ENCODE results near the gene KRTAP5-2.
A peak's percentile ranks its signal among the peaks of the same experiment; 100 is the strongest.
"Not testable (repeated sequence)": the region's sequence is repeated elsewhere in the genome, so short reads cannot be mapped to it uniquely, and the experiment has no call there.

Gene KRTAP5-2

DNA sequence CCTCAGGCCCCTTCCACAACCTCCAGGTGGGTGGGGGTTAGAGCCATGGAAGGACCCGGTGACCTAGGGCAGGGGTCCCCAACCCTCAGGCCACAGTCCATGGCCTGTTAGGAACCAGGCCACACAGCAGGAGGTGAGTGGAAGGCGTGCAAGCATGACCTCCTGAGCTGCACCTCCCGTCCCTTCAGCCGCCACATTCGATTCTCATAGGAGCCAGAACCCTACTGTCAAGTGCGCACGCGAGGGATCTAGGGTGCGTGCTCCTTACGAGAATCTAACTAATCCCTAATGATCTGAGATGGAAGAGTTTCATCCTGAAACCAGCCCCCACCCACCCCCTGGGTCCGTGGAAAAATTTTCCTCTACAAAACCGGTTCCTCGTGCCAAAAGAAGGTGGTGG lies 27.4 kb upstream of the KRTAP5-2 start:
- no peak for DNase-seq

DNA sequence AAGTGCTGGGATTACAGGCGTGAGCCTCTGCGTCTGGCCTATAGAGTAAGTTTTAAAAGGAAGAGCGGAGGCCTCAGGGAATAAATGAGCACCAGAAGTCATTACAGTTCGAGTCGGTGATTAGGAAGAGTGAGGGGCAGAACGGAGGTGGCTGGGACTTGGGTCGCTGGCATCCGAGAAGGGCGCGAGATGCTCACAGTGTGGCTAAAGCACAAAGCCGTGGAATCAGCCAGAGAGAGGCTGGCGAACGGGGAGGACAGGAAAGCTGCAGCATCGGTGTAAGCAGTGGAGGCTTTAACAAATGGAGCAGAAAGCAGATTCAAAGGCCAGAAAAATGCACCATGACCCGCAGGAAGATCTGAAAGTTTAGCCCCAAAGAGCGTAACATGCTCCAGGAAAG lies 26.5 kb upstream of the KRTAP5-2 start:
- DNase-seq: no peak

DNA sequence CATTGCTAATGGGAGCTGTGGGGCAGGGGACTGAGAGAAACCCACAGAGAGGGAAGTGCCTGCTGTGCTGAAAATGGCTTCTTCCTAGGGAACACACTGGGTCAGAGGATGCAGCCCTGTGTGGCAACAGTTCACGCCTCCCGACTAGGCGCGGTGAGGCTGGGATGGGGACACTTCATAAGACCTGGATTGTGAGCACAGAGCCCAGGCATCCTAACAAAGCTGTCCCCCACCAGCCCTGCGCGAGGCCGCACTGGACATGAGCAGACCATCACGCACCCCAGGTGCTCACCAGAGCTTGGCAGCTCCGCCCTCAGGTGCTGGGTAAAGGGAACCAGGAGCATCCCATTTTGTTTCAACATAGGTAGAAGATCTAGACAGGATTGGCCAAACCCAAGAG lies 25.6 kb upstream of the KRTAP5-2 start:
- no peak for DNase-seq

DNA sequence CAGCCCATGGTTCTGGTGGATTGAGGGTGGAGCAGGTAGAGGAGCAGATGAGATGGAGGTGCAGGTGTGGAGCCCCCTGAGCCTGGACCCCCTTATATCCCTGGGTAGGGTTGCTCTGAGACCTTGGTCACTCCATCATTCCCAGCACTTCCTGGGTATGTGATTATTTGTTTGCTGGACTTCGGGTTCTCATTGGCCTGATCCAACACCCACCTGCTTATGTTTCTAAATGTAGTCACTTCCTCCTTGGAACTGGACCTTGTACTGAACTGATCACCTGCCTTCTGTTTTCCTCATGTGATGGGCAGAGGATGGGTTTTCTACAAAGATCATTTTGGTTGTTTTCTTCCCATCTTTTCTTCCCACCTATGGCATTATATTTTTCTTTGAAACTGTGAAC lies 24.0 kb upstream of the KRTAP5-2 start, which contains the start of gene KRTAP5-4:
Gene KRTAP5-4 (minus strand): TSS at position 53 of the 400 bp plus-strand sequence. CDS start 45 bp downstream, at position 8.
- no peak for DNase-seq

DNA sequence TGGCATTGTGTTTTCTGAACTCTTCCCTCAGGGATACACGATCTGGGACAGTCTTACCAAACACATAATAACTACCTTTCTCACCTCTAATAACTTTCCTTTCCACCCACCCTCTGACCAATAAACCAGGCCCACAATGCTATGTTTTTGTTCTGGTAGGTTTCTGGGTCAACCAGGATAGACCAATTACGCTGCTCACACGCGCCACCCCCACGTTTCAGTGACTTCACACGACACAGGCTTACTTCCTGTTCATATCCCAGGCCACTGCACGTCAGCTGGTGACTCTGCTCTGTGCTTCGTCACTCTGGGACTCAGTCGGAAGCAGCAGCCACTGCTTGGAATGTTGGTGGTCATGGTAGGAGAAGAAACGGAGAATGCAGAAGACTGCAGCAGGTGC lies 21.4 kb upstream of the KRTAP5-2 start:
- DNase-seq: no peak

DNA sequence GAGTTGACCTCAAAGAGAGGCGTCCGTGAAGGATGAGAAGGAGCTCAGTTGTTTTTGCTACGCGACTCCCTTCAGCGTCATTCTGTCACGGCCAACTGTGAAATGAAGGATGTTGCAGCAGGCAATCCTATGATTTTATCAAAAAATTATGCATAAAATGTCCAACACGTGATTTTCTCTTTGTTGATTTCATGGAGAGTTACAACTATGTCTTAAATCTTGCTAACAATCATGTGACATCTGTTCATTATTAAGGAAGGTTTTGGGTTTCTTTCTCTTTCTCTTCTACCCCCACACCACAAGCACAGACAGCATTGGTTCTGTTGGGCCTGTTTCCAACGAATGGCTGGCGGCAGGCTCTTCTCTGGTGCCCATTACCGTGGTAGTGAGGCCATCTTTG lies 20.1 kb upstream of the KRTAP5-2 start:
- DNase-seq: no peak

DNA sequence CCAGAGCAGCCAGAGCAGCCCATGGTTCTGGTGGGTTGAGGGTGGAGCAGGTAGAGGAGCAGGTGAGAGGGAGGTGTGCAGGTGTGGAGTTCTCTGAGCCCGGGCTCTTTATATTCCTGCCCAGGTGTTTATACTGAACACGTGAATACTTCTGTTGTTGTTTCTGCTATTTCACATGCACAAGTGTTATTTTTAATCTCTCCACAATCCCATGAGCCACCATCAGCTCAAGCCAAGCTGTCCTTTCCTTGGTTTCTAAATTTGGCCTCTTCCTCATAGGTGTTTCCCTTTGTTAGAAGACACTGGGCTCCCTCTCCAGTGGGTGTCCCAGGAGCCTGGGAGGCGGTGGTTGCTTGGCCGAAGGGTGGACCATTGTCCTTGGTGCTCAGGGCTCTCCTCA lies 10.3 kb upstream of the KRTAP5-2 start, which contains the start of gene KRTAP5-3:
Gene KRTAP5-3 (minus strand): TSS at position 101 of the 400 bp plus-strand sequence. CDS start 78 bp downstream, at position 23.
- DNase-seq: no peak

DNA sequence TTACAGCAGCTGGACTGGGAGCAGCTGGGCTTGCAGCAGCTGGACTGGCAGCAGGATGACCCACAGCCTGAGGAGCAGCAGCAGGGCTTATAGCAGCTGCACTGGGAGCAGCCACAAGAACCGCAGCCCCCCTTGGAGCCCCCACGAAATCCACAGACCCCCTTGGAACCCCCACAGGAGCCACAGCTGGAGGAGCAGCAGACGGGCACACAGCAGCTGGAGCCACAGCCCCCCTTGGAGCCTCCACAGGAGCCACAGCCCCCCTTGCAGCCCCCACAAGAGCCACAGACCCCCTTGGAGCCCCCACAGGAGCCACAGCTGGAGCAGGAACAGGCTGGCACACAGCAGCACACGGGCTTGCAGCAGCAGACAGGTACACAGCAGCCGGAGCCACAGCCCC lies 9.8 kb upstream of the KRTAP5-2 start:
- not testable (repeated sequence) for DNase-seq

DNA sequence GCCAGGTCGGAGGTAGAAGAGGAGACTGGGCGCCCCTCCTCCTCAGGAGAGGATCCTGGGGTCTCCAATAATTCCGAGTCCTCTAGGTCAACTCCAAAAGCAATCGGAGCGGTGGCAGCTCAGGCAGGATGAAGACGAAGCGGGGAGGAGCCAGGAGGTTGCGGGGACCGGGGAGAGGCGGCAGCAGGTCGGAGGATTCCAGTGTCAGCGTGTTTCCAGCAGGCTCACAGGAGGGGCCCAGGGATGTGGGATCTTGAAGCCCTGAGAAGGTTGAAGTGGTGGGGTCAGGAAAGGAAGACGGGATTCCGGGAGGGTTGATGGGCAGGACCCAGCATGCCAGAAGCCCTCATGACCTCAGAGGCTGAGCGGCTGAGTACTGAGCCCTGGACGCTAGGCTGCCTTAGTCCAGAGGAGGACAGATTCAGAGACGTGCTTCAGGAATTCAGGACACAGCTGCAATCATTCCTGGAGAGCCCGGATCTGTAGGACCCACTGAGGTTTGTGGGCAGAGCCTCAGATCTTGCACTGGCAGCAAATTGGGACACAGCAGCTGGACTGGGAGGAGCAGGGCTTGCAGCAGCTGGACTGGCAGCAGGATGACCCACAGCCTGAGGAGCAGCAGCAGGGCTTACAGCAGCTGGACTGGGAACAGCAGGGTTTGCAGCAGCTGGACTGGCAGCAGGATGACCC lies 9.2 kb upstream of the KRTAP5-2 start:
- DNase-seq: not testable (repeated sequence)

DNA sequence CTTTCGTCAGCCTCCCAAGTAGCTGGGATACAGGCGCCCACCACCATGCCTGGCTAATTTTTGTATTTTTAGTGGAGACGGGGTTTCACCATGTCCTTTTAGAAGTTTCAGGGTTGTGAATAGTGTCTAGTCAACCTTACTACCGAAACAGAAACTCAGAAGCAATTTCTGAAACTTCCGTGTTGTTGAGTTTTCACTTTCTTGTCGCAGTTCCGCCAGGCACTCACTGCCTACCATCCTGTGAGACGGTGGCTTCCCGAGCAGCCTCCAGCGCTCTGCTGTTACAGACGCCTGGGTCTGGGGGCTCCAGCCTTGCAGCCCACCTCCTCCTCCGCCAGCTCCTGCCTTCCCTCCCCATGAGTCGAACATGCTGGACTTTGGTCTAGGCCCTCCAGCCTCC lies 7.8 kb upstream of the KRTAP5-2 start:
- not testable (repeated sequence) for DNase-seq

DNA sequence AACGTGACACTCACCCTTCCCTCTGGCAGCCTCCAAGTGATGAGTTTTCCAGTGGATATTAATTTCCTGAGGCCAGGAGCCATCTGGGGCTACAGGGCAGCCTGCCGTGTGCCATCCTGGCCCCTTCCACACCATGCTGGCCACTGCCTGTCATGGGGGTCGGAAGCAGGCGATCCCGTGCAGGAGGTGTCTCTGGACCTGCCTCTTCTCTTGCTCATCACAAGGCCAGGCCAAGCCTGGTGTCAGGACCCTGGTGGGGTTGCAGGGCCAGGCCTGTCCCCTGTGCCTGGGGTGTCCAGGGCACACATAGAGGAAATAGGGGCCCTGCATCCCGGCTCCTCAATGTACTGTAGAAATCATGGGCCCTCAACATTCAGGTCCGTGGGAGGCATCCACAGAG lies 6.6 kb upstream of the KRTAP5-2 start:
- DNase-seq: no peak

DNA sequence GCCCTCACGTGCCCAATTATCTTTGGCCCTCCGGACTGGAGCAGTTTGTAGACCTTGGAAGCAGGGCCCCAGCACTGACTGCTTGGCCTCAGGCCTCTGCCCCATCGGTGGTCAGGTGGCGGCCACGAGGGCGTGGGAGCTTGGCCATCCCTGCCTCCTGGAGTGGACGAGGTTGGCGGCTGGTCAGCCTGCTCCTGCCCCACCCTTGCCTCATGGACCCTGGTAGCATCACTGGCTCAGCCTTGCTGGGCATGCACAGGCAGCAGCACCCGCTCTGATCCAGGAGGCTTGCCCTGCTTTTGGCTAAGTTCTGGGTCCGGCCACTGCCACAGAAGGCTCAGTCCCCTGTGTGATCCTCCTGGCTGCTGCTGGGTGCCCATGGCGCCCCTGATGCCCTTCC lies 6.1 kb upstream of the KRTAP5-2 start:
- no peak for DNase-seq

DNA sequence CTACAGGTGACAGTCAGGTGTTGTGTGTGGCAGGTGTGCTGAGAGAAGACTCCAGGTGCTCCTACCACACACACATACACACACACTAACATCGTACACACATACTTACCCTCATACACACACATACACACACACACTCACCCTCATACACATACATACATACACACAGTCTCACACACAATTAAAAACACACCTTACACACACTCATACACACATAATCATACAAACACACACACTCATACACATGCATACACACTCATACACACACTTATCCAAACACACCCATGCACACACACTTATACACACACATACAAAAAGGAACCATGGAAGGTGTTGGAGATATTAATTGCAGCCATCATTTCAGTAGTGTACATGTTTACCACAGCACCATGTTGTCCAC lies 5.5 kb upstream of the KRTAP5-2 start:
- DNase-seq: peak; percentile 55

DNA sequence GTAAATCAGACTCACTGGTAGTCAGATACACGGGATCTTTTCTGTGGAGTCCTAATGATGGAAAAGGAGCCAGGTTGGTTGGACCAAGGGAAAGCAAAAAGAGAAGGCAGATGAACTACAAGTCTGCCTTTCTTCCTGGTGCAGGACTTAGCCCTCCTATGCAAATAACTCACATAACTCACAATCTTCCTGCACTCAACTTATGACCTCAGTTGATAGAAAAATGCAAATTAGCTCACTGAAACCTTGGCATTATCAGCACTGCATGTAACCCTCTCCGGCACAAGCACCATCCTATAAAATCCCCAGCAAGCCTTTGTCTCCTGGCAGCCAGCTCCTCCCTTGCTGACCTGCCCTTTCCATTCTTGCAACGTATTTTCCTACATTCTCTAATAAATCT lies 3.6 kb upstream of the KRTAP5-2 start:
- DNase-seq: not testable (repeated sequence)

DNA sequence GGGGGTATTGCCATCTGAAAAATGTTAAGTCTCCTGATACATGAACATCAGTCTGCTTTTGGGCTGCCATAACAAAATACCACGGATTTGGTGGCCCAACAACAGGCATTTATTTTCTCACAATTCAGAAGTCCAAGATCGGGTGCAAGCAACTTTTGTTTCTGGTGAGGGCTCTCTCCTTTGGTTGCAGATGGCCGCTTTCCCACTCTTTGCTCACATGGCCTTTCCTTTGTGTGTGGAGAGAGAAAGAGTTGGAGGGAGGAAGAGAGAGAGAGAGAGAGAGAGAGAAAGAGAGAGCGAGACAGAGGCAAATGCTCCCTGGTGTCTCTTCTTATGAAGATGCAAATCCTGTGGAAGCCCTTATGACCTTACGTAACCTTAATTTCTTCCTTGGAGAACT lies 2.5 kb upstream of the KRTAP5-2 start:
- no peak for DNase-seq

DNA sequence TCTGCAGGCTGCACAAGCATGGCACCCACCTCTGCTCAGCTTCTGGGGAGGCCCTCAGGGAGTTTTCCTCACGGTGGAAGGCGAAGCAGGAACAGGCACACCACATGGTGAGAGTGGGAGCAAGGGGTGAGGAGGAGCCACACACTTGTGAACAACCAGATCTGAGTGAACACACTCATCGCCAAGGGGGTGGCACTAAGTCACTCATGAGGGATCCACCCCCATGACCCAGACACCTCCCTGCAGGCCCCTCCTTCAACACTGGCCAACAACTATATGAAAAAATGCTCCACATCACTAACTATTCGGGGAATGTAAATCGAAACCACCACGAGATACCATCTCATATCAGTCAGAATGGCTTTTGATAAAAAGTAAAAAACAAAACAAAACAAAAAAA lies 722 bp upstream of the KRTAP5-2 start:
- DNase-seq: no peak

DNA sequence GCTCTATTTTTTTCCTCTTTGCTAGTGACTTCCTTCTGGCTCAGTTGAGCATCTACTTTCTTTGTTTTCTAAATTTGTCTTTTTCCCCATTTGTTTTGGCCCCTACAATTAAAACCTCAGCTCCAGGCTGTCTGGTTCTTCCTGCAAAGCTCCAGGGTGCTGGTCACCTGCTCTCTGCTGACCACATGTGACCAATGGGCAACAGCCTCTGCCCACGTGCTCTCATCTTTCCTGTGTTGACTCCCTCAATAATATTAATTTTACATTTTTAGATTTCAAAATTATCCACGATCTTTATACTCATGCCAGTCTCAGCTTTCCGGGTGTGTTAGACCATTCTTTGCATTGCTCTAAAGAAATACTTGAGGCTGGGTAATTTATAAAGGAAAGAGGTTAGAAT lies 312 bp upstream of the KRTAP5-2 start:
- not testable (repeated sequence) for DNase-seq

DNA sequence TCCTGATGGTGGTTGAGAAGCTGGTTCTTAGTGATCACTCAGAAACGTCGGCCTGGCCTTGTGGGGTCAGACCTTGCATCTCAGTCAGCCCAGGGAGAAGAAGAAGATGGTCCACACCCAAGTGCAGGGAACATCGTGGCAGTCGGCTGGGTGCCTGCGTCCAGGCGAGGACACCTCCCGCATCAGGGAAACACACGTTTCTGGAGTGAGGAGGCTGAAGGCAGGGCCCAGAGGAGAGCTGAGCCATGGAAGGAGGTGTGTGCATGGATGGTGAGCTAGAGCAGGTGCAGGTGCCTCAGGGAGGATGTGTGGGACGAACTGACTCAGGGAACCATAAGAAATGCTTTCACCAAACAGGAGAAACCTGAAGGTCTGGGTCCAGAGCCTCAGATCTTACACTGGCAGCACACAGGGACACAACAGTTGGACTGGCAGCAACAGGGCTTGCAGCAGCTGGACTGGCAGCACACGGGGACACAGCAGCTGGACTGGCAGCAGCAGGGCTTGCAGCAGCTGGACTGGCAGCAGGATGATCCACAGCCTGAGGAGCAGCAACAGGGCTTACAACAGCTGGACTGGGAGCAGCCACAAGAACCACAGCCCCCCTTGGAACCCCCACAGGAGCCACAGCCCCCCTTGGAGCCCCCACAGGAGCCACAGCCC lies 632 bp downstream of the KRTAP5-2 start:
- no peak for DNase-seq

DNA sequence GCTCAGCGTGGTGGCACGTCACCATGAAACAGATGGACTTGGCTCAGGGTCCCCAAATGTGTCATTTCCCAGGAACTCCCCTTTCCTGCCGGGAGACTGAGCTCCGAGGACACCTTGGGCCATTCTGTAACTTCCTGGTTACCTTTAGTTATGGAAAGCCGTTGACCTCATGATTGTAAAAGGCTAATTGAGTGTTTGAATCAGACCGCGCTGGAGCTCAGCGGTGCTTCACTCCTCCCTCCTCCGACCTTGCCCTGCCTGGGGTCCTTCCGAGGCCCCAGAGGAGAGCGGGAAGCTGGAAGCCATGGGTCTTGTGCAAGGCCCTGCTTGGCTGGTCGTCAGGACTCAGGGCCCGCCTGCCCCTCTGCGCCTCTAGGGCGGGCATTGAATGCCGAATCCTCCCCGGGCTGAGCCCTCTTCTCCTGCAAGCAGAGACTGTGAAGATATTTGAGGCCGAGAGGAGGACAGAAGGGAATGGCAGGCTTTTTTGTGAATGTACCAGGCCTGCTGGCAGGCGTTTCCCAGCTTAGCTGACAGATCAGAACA lies 1.4 kb downstream of the KRTAP5-2 start:
- peak; percentile 68 for DNase-seq

DNA sequence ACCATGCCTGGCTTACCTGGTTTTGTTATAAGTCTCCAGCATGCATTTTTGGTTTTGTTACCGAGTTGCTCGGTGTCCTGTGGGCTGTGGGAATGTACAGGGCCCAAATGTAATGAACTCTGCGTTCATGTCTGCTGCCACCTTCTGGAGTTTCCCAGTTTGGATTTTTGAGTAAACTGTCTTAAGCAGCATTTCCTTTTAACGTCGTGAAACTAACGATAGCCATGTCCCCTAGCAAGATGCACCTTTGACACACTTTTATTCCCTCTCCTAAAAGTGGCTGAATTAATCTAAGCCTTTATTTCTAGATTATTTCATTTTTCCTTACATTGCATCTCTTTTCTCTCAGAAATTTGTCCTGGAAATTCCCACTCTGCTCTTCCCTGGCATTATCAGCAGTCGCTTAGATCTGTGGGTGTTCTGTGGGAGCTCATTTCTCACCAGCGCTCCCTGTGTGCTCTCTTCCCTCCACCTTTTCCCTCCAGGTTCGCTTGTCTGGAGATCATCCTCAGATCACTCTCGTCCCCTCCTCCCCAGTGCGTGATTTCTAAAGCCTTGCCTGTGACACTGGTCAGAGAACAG lies 2.0 kb downstream of the KRTAP5-2 start:
- not testable (repeated sequence) for DNase-seq

DNA sequence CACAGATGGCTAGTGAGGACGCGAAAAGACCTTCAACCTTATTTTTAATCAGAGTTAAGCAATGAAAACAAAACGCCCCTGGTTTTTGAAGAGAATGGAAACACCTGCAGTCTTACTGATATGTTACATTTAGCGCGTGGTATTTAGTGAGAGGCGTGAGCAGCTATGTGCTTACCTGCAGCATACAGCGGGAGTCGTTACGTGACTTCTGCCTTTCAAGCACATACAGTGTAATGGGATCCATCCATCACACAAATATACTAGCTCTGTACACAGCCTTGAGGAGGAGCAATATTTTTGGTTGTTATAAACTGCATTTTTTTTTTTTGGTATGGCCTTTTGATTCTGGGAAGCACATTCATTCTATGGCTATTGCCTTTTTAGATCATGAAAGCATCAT lies 5.5 kb downstream of the KRTAP5-2 start:
- DNase-seq: peak; percentile 37

DNA sequence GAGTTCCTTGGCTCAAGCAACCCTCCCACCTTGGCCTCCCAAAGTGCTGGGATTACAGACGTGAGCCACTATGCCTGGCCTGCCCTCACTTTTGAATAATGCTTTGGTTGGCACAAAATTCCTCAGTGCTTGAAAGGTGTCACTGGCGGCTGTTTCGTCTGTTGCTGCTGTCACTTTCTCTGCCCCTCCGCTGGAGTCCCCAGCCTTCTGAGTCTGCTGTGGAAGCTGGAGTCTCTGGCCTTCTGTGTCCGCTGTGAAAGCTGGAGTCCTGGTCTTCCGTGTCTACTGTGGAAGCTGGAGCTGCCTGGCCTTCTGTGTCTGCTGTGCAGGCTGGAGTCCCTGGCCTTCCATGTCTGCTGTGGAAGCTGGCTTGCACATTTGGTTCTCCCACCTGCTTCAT lies 8.1 kb downstream of the KRTAP5-2 start:
- no peak for DNase-seq

DNA sequence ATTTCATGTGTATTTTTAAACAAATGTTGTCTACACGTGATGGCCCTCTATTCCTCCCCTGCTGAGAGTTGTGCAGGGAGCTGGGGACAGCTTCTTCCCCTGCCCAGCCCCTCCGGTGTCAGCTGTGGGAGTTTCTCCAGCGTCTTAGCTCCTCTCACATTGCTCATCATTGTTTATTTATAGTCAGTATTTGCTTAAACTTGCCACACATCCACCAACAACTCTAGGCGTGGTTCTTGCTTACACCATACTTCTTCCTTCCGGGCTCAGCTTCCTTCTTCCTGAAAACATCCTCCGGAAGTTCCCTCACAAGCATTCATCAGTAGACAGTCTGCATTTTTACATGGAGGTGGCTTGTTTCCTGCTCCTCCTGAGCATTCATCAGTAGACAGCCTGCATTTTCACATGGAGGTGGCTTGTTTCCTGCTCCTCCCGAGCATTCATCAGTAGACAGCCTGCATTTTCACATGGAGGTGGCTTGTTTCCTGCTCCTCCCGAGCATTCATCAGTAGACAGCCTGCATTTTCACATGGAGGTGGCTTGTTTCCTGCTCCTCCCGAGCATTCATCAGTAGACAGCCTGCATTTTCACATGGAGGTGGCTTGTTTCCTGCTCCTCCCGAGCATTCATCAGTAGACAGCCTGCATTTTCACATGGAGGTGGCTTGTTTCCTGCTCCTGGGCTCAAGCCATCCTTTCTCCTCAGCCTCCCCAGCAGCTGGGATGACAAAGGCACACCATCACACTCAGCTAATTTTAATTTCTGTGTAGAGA lies 8.7 kb downstream of the KRTAP5-2 start:
- not testable (repeated sequence) for DNase-seq
